Measurements from ENCODE around the gene NLE1. TPM values are rescaled to one million over a fixed set of nuclear protein-coding genes. Genes with fewer than 3 reads are reported as not detected.

The NLE1 gene
- polyA plus RNA-seq, 1 of the 3 experiments (the other 2 are of a cell fraction) = 22.1 TPM

- Histone ChIP-seq H3K27me3 (ENCODE audit: insufficient read depth) (peaks cover 8% of the 10 kb centered on the region; the same call in 1 of the 2 replicates), H2AFZ (ENCODE audit: low read depth) (no peak overlapping the region), H3K9ac (no peak overlapping the region), H3K4me1 (ENCODE audit: control insufficient read depth in 1 of 2, insufficient read depth in 2 of 2, low read depth in 1 of 2, low read length in 1 of 2) (no peaks in the 10 kb centered on the region), H3K9me2 (no peaks in the 10 kb centered on the region), H3K4me3 (ENCODE audit: low read depth in 2 of 2, low read length in 1 of 2) (no peak overlapping the region), H3K27ac (ENCODE audit: low read depth in 2 of 2, low read length in 1 of 2) (no peak overlapping the region), H4K20me1 (ENCODE audit: insufficient read depth) (no peaks in the 10 kb centered on the region), H3K79me2 (ENCODE audit: insufficient read depth) (no peaks in the 10 kb centered on the region), H3K9me3 (no peaks in the 10 kb centered on the region), H3K36me3 (replicated peaks in 1 of 2; ENCODE audit: control insufficient read depth in 1 of 2, insufficient read depth in 2 of 2, low read length in 1 of 2) (no peaks in the 10 kb centered on the region), H3K4me2 (no peak overlapping the region), H3F3A (replicated peaks; ENCODE audit: insufficient read depth) (no peaks in the 10 kb centered on the region)
- 2% methylated on average over 2 of the region's 2 CpGs for WGBS (ENCODE audit: low lambda C conversion rate)
- CTCF ChIA-PET = no interaction called here
- TF ChIP-seq GABPA (IDR thresholded peaks at IDR 0.05; ENCODE audit: low read depth) (no peak), ZBTB33 (IDR thresholded peaks at IDR 0.05; ENCODE audit: borderline replicate concordance, low read depth) (no peak), EZH2phosphoT487 (IDR thresholded peaks at IDR 0.05; ENCODE audit: borderline replicate concordance, low read depth) (no peak), CTCF (IDR thresholded peaks at IDR 0.05) (no peak), RXRA (IDR thresholded peaks at IDR 0.05; ENCODE audit: borderline replicate concordance, low read depth) (no peak), MXI1 (IDR thresholded peaks at IDR 0.05; ENCODE audit: low read depth, low read length) (no peak), RCOR1 (IDR thresholded peaks at IDR 0.05; ENCODE audit: low read length) (no peak)
- TF ChIP-seq, protein P1, sequence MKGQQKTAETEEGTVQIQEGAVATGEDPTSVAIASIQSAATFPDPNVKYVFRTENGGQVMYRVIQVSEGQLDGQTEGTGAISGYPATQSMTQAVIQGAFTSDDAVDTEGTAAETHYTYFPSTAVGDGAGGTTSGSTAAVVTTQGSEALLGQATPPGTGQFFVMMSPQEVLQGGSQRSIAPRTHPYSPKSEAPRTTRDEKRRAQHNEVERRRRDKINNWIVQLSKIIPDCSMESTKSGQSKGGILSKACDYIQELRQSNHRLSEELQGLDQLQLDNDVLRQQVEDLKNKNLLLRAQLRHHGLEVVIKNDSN (IDR thresholded peaks at IDR 0.05; ENCODE audit: borderline replicate concordance, low read depth) = no peak
- no peak for DNase-seq
- POLR2A ChIA-PET = no interaction called here
These were observed 46.0 kb upstream of the NLE1 start for GRCh38 chr17:35188111-35188510.

GRCh38 chr17:35187481-35187880 is 45.4 kb upstream of the NLE1 start:
- H3K27me3 ChIP-seq (ENCODE audit: insufficient read depth) = peaks cover 8% of the 10 kb centered on the region; the same call in 1 of the 2 replicates
- no peaks in the 10 kb centered on the region for H3F3A ChIP-seq (replicated peaks; ENCODE audit: insufficient read depth)
- H3K36me3 ChIP-seq (replicated peaks in 1 of 2; ENCODE audit: control insufficient read depth in 1 of 2, insufficient read depth in 2 of 2, low read length in 1 of 2) = no peaks in the 10 kb centered on the region
- POLR2A ChIA-PET = no interaction called here
- H3K4me3 ChIP-seq (ENCODE audit: low read depth in 2 of 2, low read length in 1 of 2) = no peak overlapping the region
- H3K9ac ChIP-seq = no peak overlapping the region
- 22% methylated on average over 2 of the region's 2 CpGs for WGBS (ENCODE audit: low lambda C conversion rate)
- H3K9me3 ChIP-seq = no peaks in the 10 kb centered on the region
- H3K79me2 ChIP-seq (ENCODE audit: insufficient read depth) = no peaks in the 10 kb centered on the region
- H4K20me1 ChIP-seq (ENCODE audit: insufficient read depth) = no peaks in the 10 kb centered on the region
- DNase-seq = no peak
- H2AFZ ChIP-seq (ENCODE audit: low read depth) = no peak overlapping the region
- H3K9me2 ChIP-seq = no peaks in the 10 kb centered on the region
- H3K4me1 ChIP-seq (ENCODE audit: control insufficient read depth in 1 of 2, insufficient read depth in 2 of 2, low read depth in 1 of 2, low read length in 1 of 2) = no peaks in the 10 kb centered on the region
- no peak overlapping the region for H3K27ac ChIP-seq (ENCODE audit: low read depth in 2 of 2, low read length in 1 of 2)
- no peak overlapping the region for H3K4me2 ChIP-seq
- CTCF ChIA-PET = no interaction called here
- no peak for TF ChIP-seq JUND (IDR thresholded peaks at IDR 0.05)
- TF ChIP-seq, protein P1 (IDR thresholded peaks at IDR 0.05; ENCODE audit: borderline replicate concordance, low read depth) = no peak
- no peak for TF ChIP-seq RXRA (IDR thresholded peaks at IDR 0.05; ENCODE audit: borderline replicate concordance, low read depth)
- TF ChIP-seq SMC3 (IDR thresholded peaks at IDR 0.05; ENCODE audit: low read depth, low read length) = no peak
- no peak for TF ChIP-seq CHD2 (IDR thresholded peaks at IDR 0.05; ENCODE audit: low read length, partially characterized antibody)
- TF ChIP-seq TEAD4 (IDR thresholded peaks at IDR 0.05; ENCODE audit: borderline replicate concordance, insufficient read depth) = no peak
- TF ChIP-seq FOXJ3 (CRISPR knock-in tag; IDR thresholded peaks at IDR 0.05) = no peak
- no peak for TF ChIP-seq FOSL2 (IDR thresholded peaks at IDR 0.05; ENCODE audit: borderline replicate concordance, low read depth)
- no peak for TF ChIP-seq NFIC (IDR thresholded peaks at IDR 0.05; ENCODE audit: borderline replicate concordance)
- TF ChIP-seq POLR2AphosphoS5 (IDR thresholded peaks at IDR 0.05; ENCODE audit: low read depth, low read length) = no peak
- TF ChIP-seq GABPA (IDR thresholded peaks at IDR 0.05; ENCODE audit: low read depth) = no peak
- TF ChIP-seq ELF1 (IDR thresholded peaks at IDR 0.05) = no peak
- no peak for TF ChIP-seq NRF1 (IDR thresholded peaks at IDR 0.05; ENCODE audit: low read depth, low read length)
- TF ChIP-seq, protein P2, sequence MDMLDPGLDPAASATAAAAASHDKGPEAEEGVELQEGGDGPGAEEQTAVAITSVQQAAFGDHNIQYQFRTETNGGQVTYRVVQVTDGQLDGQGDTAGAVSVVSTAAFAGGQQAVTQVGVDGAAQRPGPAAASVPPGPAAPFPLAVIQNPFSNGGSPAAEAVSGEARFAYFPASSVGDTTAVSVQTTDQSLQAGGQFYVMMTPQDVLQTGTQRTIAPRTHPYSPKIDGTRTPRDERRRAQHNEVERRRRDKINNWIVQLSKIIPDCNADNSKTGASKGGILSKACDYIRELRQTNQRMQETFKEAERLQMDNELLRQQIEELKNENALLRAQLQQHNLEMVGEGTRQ (IDR thresholded peaks at IDR 0.05; ENCODE audit: borderline replicate concordance, low read depth, low read length) = no peak
- no peak for TF ChIP-seq MEF2A (IDR thresholded peaks at IDR 0.05; ENCODE audit: borderline replicate concordance, low read depth)
- TF ChIP-seq YY1 (IDR thresholded peaks at IDR 0.05; ENCODE audit: low read depth) = no peak
- TF ChIP-seq, protein P3, sequence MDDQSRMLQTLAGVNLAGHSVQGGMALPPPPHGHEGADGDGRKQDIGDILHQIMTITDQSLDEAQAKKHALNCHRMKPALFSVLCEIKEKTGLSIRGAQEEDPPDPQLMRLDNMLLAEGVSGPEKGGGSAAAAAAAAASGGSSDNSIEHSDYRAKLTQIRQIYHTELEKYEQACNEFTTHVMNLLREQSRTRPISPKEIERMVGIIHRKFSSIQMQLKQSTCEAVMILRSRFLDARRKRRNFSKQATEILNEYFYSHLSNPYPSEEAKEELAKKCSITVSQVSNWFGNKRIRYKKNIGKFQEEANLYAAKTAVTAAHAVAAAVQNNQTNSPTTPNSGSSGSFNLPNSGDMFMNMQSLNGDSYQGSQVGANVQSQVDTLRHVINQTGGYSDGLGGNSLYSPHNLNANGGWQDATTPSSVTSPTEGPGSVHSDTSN (IDR thresholded peaks at IDR 0.05) = no peak
- TF ChIP-seq EZH2phosphoT487 (IDR thresholded peaks at IDR 0.05; ENCODE audit: borderline replicate concordance, low read depth) = no peak

All from SK-N-SH (cell line).